Activated T-cell treated with anti-CD3 and anti-CD28 coated beads, Interleukin-2, amount 50 U/mL, for 24 hours (primary cell): Measurements from ENCODE around the gene GPBAR1.
A peak's percentile ranks its signal among the peaks of the same experiment; 100 is the strongest.

ENCODE experiments used
- DNase-seq: peaks from one replicate; pipeline ENCODE4 v3.0.0-alpha.2; 2020
- H3K27ac Mint-ChIP-seq: 2 replicates; pipeline ENCODE4 v1.8.0; 2020; ENCODE audit warnings: mild to moderate bottlenecking, mixed read lengths
- H3K27me3 Mint-ChIP-seq: 2 replicates; pipeline ENCODE4 v1.8.0; 2020; ENCODE audit warnings: mixed read lengths
- H3K36me3 Mint-ChIP-seq: 2 replicates; pipeline ENCODE4 v1.8.0; 2020; ENCODE audit warnings: low read depth, mixed read lengths
- H3K4me1 Mint-ChIP-seq: 2 replicates; pipeline ENCODE4 v1.8.0; 2020; ENCODE audit warnings: low read depth, mixed read lengths
- H3K4me3 Mint-ChIP-seq: 2 replicates; pipeline ENCODE4 v1.8.0; 2020; ENCODE audit warnings: mild to moderate bottlenecking, moderate library complexity, mixed read lengths
- H3K9me3 Mint-ChIP-seq: 2 replicates; pipeline ENCODE4 v1.8.0; 2020; ENCODE audit warnings: mixed read lengths

GPBAR1 gene, protein sequence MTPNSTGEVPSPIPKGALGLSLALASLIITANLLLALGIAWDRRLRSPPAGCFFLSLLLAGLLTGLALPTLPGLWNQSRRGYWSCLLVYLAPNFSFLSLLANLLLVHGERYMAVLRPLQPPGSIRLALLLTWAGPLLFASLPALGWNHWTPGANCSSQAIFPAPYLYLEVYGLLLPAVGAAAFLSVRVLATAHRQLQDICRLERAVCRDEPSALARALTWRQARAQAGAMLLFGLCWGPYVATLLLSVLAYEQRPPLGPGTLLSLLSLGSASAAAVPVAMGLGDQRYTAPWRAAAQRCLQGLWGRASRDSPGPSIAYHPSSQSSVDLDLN

DNA sequence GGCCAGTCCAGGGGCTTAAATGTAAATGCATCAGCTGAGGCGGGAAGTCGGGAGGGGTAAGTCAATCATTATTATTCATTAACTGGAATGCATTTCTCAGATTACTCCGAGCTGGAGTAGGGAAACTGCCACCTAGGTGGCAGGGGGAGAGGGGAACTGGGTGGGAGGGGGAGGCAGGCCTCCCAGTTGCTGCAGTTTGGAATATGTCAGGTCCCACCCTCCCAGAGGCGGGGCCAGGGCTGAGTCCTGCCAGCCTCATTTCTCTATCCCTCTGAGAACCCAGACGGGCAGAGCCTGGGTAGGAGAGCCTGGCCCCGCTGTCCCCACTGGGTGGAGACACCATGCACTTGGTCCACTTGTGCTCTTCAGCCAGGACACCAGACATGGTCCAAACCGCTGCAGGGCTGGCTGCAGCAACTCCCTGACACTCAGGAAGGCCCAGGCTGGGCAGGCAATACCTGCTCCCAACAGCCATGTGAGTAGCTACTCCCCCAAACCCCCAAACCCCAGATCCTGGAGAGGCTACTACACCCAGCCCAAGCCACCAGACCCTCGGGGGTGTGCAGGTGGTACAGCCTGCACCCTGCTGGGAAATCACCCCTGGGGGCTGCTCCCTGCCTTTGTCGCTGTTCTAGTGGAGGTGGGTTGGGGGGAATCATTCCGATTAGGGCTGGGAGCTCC is at the start of gene GPBAR1:
TSS of gene GPBAR1 (plus strand) at position 274 of the 681 bp plus-strand sequence. CDS start 1,710 bp downstream, outside the sequence.
- H3K9me3 Mint-ChIP-seq, result no peaks in the 10 kb centered on the region

GRCh38 chr2:218214116-218214515 is 46.7 kb upstream of the GPBAR1 start:
- Mint-ChIP-seq H3K4me3 (no peak overlapping the region), H3K36me3 (peaks cover 22% of the 10 kb centered on the region), H3K27me3 (peaks cover 3% of the 10 kb centered on the region), H3K27ac (no peak overlapping the region), H3K4me1 (peaks cover 14% of the 10 kb centered on the region), H3K9me3 (no peaks in the 10 kb centered on the region)
- DNase-seq, result no peak

More for the DNA sequence above, at the start of gene GPBAR1:
- Mint-ChIP-seq H3K4me1 (peaks cover 38% of the 10 kb centered on the region), H3K27ac (peak within 1 kb of the TSS; percentile 77), H3K36me3 (peaks cover 50% of the 10 kb centered on the region), H3K4me3 (no peak within 1 kb of the TSS), H3K27me3 (no peaks in the 10 kb centered on the region)
- DNase-seq, result no peak

- no peak for DNase-seq
- Mint-ChIP-seq H3K9me3 (no peaks in the 10 kb centered on the region), H3K4me1 (peaks cover 33% of the 10 kb centered on the region), H3K4me3 (peak overlapping the region; percentile 91), H3K27me3 (no peaks in the 10 kb centered on the region), H3K36me3 (peaks cover 44% of the 10 kb centered on the region), H3K27ac (peak overlapping the region; percentile 94)
These were observed 44.5 kb upstream of the GPBAR1 start for GRCh38 chr2:218216336-218216673.

DNA sequence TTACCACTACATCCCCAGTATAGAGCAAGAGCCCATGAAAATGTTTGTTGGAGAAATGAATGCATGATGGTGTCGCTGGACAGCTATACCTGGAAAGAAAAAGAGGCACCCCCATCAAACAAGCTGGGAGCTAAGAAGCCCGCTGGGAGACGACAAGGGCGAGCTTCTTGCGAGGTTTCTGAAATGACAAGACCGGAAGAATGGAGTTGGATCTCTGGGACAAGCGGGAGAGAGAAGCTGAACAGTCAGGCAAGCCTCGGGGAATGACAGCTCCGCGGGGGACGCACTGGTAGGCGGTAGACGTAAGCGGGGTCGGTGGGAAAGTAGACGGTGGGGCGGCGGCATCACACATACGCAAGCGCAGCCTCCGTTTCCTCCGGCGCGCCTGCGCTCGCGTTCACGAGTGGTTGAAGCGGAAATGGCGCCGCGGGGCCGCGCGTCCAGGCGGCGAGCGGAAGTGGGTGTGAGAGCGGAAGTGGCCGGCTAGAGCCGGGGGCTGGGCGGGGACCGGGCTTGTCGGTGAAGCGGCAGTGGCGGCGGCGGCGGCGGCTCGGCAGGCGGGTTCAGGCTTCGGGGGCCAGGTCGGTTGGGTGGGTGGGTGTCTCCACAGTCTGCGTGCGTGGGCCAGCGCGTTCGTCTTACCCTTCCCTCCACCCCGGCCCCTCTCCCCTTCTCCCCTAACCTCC is 44.0 kb upstream of the GPBAR1 start, which contains the start of gene ARPC2:
TSS of gene ARPC2 (plus strand) at position 516 of the 686 bp plus-strand sequence. CDS start 282 bp downstream, outside the sequence.
- peak within 1 kb of the TSS; percentile 91 for H3K4me3 Mint-ChIP-seq
- DNase-seq, result peak; percentile 97
- H3K27ac Mint-ChIP-seq, result peak within 1 kb of the TSS; percentile 94
- H3K36me3 Mint-ChIP-seq, result peaks cover 49% of the 10 kb centered on the region
- peaks cover 38% of the 10 kb centered on the region for H3K4me1 Mint-ChIP-seq
- no peaks in the 10 kb centered on the region for H3K9me3 Mint-ChIP-seq
- no peaks in the 10 kb centered on the region for H3K27me3 Mint-ChIP-seq

DNA sequence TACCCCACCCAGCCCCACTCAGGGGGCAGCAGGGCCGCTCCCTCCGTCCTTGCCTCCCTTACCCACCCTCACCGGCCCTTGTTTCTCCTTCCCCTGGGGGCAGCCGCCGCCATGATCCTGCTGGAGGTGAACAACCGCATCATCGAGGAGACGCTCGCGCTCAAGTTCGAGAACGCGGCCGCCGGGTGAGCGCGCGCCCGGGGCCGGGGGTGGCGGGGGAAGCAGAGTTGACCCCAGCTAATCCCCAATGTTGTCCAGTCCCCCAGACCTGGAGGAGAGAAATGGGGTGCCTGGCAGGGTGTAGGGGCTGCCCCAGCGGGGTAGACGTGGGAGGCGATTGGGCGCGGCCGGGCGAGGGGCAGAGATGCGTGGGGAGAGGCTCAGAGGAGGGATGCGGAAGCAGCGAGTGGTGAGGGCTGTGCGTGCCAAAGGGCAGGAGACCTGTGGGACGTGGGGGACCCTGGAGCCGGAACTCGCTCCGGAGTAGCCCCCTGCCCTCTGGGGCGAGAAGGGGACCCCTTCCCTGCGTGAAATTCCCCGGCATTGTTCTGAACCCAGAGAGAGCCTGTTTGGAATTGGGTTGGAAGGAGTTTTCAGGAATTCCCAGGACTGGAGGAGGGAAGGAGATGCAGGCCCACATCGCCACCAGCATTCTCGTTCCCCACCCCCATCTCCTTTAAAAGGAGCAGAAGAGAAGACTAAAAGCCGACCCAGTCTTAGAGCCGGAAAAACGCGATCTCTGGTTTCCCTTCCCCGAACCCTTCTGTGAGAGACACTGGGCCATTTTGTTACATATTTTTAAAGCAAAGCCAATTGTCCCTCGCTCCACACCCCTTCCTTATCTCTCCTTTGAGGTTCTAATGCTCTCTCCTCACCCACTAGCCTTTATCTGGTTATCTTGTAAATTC is 43.2 kb upstream of the GPBAR1 start:
- Mint-ChIP-seq H3K4me3 (peak overlapping the region; percentile 91), H3K36me3 (peaks cover 57% of the 10 kb centered on the region), H3K27ac (peak overlapping the region; percentile 94), H3K27me3 (no peaks in the 10 kb centered on the region), H3K4me1 (peaks cover 46% of the 10 kb centered on the region), H3K9me3 (no peaks in the 10 kb centered on the region)
- peak; percentile 80 for DNase-seq

DNA sequence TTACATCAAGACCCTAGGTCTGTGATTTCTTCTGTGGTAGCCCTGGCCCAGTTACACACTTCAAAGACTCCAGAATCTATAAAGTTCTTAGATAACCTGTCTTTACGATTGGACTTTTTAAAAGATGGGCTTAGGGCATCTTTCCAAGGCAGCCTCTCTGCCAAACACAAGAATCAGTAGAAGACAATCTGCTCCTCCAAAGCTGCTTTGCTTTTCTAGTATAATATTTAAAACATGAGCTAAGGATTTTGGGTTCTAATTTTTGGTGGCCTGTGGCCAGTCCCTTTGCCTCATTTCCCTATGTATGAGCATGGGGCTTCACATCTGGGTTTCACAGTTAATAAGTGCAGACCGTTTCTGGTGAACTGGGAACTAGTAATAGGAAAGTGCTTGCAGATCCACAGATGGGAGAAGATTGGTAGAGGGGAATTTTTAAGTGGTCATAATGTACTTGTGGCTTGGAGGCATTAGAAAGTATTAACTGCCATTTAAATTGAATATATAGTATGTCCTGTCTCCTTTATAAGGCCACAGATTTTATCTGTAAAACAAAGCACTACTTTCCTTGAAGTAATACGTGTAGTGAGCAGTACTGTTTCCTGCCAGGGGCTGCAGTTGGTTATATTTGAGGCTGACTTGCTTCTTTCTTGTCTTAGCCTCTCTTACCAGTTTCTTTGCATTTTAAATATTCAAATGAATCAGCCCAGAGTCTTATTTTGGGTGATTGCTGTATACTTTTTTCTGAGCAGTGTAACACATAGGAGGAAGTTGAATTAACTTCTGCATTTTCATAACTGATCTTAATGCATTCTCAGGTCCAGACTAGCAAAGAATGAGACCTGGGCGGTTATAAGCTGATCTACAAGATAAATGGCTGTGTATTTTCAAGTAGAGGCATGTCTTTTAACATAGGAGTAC is 42.3 kb upstream of the GPBAR1 start:
- H3K36me3 Mint-ChIP-seq, result peaks cover 66% of the 10 kb centered on the region
- no peaks in the 10 kb centered on the region for H3K27me3 Mint-ChIP-seq
- H3K9me3 Mint-ChIP-seq, result no peaks in the 10 kb centered on the region
- peak overlapping the region; percentile 91 for H3K4me3 Mint-ChIP-seq
- no peak for DNase-seq
- H3K27ac Mint-ChIP-seq, result peak overlapping the region; percentile 94
- H3K4me1 Mint-ChIP-seq, result peaks cover 55% of the 10 kb centered on the region

- no peak for DNase-seq
- peaks cover 80% of the 10 kb centered on the region for H3K36me3 Mint-ChIP-seq
- H3K9me3 Mint-ChIP-seq, result no peaks in the 10 kb centered on the region
- peak overlapping the region; percentile 94 for H3K27ac Mint-ChIP-seq
- no peaks in the 10 kb centered on the region for H3K27me3 Mint-ChIP-seq
- peak overlapping the region; percentile 91 for H3K4me3 Mint-ChIP-seq
- peaks cover 69% of the 10 kb centered on the region for H3K4me1 Mint-ChIP-seq
These were observed 40.9 kb upstream of the GPBAR1 start for GRCh38 chr2:218219934-218220333.

GRCh38 chr2:218221000-218221399 is 39.8 kb upstream of the GPBAR1 start:
- Mint-ChIP-seq H3K4me3 (peak overlapping the region; percentile 91), H3K27me3 (no peaks in the 10 kb centered on the region), H3K27ac (peak overlapping the region; percentile 94), H3K4me1 (peaks cover 78% of the 10 kb centered on the region), H3K36me3 (peaks cover 91% of the 10 kb centered on the region), H3K9me3 (no peaks in the 10 kb centered on the region)
- no peak for DNase-seq

DNA sequence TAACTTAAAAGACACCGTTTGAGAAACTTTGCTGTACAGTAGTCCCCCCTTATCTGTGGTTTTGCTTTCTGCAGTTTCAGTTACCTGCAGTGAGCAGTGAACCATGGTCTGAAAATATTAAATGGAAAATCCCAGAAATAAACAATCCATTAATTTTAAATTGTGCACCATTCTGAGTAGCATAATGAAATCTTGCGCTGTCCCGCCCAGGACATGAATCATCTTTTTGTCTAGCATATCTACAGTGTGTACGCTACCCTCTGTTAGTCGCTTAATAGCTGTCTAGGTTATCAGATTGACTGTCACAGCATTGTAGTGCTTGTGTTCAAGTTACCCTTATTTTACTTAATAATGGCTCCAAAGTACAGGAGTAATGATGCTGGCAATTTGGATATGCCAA is 37.8 kb upstream of the GPBAR1 start:
- Mint-ChIP-seq H3K4me3 (peak overlapping the region; percentile 91), H3K36me3 (peaks cover 100% of the 10 kb centered on the region), H3K27me3 (no peaks in the 10 kb centered on the region), H3K27ac (peak overlapping the region; percentile 94), H3K4me1 (peaks cover 86% of the 10 kb centered on the region), H3K9me3 (no peaks in the 10 kb centered on the region)
- DNase-seq, result no peak

DNA sequence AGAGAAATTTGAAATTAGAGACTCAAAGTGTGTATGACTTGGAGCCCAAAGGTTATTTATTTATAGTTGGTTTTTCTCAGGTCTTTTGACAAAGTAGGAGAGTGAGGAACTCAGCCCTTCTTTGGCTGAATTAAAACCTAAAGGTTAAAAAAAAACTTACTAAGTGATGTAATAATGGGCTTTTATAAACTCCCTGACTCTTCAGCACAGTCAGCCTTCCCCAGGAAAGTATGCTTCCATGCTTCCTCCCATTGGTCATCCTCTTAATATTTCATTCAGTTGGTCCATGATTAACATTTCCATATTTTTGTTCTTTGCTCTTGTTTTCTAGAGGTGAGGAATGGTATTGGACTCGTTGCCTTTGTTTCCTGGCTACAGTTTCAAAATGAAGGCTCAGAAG is 36.6 kb upstream of the GPBAR1 start:
- Mint-ChIP-seq H3K4me3 (peak overlapping the region; percentile 91), H3K4me1 (peaks cover 94% of the 10 kb centered on the region), H3K36me3 (peaks cover 100% of the 10 kb centered on the region), H3K9me3 (no peaks in the 10 kb centered on the region), H3K27me3 (no peaks in the 10 kb centered on the region), H3K27ac (peak overlapping the region; percentile 94)
- DNase-seq, result no peak

GRCh38 chr2:218226903-218227302 is 33.9 kb upstream of the GPBAR1 start:
- peaks cover 93% of the 10 kb centered on the region for H3K4me1 Mint-ChIP-seq
- H3K27me3 Mint-ChIP-seq, result no peaks in the 10 kb centered on the region
- H3K4me3 Mint-ChIP-seq, result no peak overlapping the region
- H3K27ac Mint-ChIP-seq, result peak overlapping the region; percentile 94
- no peak for DNase-seq
- no peaks in the 10 kb centered on the region for H3K9me3 Mint-ChIP-seq
- H3K36me3 Mint-ChIP-seq, result peaks cover 98% of the 10 kb centered on the region

DNA sequence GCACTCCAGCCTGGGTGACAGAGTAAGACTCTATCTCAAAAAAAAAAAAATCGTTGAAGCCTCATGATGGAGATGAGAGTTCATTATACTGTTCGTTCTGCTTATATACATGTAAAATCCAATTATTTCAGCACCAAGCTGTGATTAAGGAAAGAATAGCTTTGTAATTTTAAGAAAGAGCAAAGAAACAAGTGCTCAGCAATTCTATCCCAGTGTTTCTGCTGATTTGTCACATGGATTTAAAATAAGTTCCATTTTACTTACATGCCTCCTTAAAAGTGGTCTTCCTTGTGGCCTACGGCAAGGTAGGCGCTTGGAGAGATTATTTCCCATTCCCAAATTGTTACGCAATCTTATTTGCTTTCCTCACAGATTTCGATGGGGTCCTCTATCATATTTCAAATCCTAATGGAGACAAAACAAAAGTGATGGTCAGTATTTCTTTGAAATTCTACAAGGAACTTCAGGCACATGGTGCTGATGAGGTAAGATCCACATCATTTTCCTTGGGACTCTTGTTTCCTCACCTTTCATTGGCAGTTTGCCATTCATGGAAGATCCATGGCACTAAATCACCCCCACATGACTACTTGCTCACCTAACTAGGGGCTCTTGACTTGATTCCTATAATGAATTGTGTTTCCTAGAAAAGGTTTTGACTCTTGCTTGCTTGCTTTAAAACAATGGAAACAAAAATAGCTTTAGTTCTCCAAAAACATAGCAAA is 32.3 kb upstream of the GPBAR1 start:
- peaks cover 95% of the 10 kb centered on the region for H3K36me3 Mint-ChIP-seq
- DNase-seq, result no peak
- peak overlapping the region; percentile 96 for H3K27ac Mint-ChIP-seq

DNA sequence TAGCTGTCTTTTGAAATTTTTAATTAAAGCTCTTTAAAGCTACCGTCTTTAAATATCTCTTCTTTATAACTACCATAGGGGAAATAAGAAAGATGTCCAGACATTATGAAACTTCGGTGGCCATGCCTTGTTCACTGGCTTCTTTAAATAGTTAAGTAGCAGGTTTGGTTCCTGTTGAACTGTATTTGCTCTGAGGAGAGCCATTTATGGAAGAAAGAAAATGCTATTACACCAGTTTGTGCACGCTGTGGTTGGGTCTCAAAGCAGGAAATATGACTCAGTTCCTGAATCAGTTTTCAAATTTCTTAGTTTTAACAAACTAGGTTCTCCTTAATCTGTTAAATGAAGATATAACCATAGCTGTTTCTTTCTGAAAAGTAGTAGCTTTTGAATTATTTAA is 31.6 kb upstream of the GPBAR1 start:
- Mint-ChIP-seq H3K4me3 (peak overlapping the region; percentile 60), H3K27ac (peak overlapping the region; percentile 96), H3K27me3 (no peaks in the 10 kb centered on the region), H3K4me1 (peaks cover 85% of the 10 kb centered on the region), H3K36me3 (peaks cover 95% of the 10 kb centered on the region), H3K9me3 (no peaks in the 10 kb centered on the region)
- DNase-seq, result no peak

More for the DNA sequence above, 32.3 kb upstream of the GPBAR1 start:
- Mint-ChIP-seq H3K9me3 (no peaks in the 10 kb centered on the region), H3K27me3 (no peaks in the 10 kb centered on the region), H3K4me3 (peak overlapping the region; percentile 60), H3K4me1 (peaks cover 85% of the 10 kb centered on the region)
